K562 treated with DMSO at 1 percent for 48 hours (cell line): ENCODE data around the gene ATF3. TPM values are rescaled to one million over a fixed set of nuclear protein-coding genes. Genes with fewer than 3 reads are reported as not detected.

ENCODE experiments used
- total RNA-seq: library from RNA; unstranded; fragments of 300-600 nt; gene quantifications from 2 replicates; pipeline ENCODE4 v1.2.3, GENCODE V29; 2022; ENCODE audit warnings: low replicate concordance; ENCODE audit errors: extremely low read depth

ATF3 gene
- total RNA-seq: not detected in 2 replicates

DNA sequence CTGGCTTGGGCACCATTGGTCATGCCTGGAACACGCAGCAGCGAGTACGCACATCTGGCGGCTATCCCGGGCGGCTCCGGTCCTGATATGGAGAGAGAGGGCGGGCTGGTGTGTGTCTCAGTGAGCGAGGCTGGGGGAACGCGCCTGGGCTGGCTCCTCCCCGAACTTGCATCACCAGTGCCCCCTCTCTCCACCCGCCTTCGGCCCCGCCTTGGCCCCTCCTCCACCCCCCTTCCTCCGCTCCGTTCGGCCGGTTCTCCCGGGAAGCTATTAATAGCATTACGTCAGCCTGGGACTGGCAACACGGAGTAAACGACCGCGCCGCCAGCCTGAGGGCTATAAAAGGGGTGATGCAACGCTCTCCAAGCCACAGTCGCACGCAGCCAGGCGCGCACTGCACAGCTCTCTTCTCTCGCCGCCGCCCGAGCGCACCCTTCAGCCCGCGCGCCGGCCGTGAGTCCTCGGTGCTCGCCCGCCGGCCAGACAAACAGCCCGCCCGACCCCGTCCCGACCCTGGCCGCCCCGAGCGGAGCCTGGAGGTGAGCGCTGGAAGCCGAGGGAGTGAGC is at the start of gene ATF3:
Gene ATF3, plus strand, starts transcription at position 370 of the 567 bp plus-strand sequence. CDS start 6,261 bp downstream, outside the sequence.

Other genes starting within 250 kb of the ATF3 start
- not detected in 2 replicates for gene PACC1, start 193.9 kb upstream of the ATF3 start, total RNA-seq
- gene NENF, start 175.8 kb upstream of the ATF3 start, total RNA-seq: not detected in 2 replicates
- gene BATF3, start 91.1 kb downstream of the ATF3 start, total RNA-seq: not detected in 2 replicates
- gene NSL1, start 183.0 kb downstream of the ATF3 start, total RNA-seq: not detected in 2 replicates
- not detected in 2 replicates for gene TATDN3, start 183.1 kb downstream of the ATF3 start, total RNA-seq
- not detected in 2 replicates for gene SPATA45, start 238.9 kb downstream of the ATF3 start, total RNA-seq
- gene FLVCR1, start 249.5 kb downstream of the ATF3 start, total RNA-seq: not detected in 2 replicates